ENCODE results near the gene ADAM10. TPM values are rescaled to one million over a fixed set of nuclear protein-coding genes. Genes with fewer than 3 reads are reported as not detected.

ADAM10 gene
- total RNA-seq, 1 experiment from 2014 or later = 133 TPM

DNA sequence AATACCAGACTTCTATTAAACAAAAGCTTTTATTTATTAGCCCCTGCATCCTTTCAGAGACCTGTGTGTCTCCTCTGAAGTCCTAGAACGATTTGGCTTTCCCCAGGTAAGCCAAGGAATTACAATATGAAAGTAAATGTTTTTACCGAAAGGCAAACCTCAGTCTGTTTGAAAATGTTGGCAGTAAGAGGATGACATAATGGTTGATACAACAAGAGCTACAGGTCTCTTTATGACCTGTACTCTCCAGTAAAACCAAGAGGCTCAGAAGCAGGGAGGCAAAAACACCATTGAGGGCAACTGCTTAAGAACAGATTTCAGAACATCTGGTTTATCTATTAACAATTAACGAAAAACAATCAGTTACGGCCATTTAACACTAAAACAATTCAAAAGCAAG, 107.8 kb downstream of the ADAM10 start:
- ATAC-seq (no peak), DNase-seq (ENCODE audit: low spot score) (no peak)
- TF ChIP-seq IRF2 (CRISPR knock-in tag; IDR thresholded peaks at IDR 0.05; ENCODE audit: borderline replicate concordance, low read depth) (no peak), HMGA2 (CRISPR knock-in tag; IDR thresholded peaks at IDR 0.05) (no peak), ZNF423 (CRISPR knock-in tag; IDR thresholded peaks at IDR 0.05) (no peak), ZNF317 (CRISPR knock-in tag; IDR thresholded peaks at IDR 0.05; ENCODE audit: borderline replicate concordance, low read depth) (no peak), CREB1 (CRISPR knock-in tag; IDR thresholded peaks at IDR 0.05) (no peak), ZNF512 (CRISPR knock-in tag; IDR thresholded peaks at IDR 0.05; ENCODE audit: borderline replicate concordance) (no peak), ESRRA (CRISPR knock-in tag; IDR thresholded peaks at IDR 0.05; ENCODE audit: borderline replicate concordance) (no peak), NR2C2 (CRISPR knock-in tag; IDR thresholded peaks at IDR 0.05) (no peak), FOXK1 (CRISPR knock-in tag; IDR thresholded peaks at IDR 0.05) (no peak)
- TF ChIP-seq, protein P1, sequence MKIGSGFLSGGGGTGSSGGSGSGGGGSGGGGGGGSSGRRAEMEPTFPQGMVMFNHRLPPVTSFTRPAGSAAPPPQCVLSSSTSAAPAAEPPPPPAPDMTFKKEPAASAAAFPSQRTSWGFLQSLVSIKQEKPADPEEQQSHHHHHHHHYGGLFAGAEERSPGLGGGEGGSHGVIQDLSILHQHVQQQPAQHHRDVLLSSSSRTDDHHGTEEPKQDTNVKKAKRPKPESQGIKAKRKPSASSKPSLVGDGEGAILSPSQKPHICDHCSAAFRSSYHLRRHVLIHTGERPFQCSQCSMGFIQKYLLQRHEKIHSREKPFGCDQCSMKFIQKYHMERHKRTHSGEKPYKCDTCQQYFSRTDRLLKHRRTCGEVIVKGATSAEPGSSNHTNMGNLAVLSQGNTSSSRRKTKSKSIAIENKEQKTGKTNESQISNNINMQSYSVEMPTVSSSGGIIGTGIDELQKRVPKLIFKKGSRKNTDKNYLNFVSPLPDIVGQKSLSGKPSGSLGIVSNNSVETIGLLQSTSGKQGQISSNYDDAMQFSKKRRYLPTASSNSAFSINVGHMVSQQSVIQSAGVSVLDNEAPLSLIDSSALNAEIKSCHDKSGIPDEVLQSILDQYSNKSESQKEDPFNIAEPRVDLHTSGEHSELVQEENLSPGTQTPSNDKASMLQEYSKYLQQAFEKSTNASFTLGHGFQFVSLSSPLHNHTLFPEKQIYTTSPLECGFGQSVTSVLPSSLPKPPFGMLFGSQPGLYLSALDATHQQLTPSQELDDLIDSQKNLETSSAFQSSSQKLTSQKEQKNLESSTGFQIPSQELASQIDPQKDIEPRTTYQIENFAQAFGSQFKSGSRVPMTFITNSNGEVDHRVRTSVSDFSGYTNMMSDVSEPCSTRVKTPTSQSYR (CRISPR knock-in tag; IDR thresholded peaks at IDR 0.05) = no peak
- TF ChIP-seq, protein P2, sequence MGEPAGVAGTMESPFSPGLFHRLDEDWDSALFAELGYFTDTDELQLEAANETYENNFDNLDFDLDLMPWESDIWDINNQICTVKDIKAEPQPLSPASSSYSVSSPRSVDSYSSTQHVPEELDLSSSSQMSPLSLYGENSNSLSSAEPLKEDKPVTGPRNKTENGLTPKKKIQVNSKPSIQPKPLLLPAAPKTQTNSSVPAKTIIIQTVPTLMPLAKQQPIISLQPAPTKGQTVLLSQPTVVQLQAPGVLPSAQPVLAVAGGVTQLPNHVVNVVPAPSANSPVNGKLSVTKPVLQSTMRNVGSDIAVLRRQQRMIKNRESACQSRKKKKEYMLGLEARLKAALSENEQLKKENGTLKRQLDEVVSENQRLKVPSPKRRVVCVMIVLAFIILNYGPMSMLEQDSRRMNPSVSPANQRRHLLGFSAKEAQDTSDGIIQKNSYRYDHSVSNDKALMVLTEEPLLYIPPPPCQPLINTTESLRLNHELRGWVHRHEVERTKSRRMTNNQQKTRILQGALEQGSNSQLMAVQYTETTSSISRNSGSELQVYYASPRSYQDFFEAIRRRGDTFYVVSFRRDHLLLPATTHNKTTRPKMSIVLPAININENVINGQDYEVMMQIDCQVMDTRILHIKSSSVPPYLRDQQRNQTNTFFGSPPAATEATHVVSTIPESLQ (CRISPR knock-in tag; IDR thresholded peaks at IDR 0.05) = no peak
- TF ChIP-seq, protein P3, sequence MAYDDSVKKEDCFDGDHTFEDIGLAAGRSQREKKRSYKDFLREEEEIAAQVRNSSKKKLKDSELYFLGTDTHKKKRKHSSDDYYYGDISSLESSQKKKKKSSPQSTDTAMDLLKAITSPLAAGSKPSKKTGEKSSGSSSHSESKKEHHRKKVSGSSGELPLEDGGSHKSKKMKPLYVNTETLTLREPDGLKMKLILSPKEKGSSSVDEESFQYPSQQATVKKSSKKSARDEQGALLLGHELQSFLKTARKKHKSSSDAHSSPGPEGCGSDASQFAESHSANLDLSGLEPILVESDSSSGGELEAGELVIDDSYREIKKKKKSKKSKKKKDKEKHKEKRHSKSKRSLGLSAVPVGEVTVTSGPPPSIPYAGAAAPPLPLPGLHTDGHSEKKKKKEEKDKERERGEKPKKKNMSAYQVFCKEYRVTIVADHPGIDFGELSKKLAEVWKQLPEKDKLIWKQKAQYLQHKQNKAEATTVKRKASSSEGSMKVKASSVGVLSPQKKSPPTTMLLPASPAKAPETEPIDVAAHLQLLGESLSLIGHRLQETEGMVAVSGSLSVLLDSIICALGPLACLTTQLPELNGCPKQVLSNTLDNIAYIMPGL (CRISPR knock-in tag; IDR thresholded peaks at IDR 0.05) = no peak
- Mint-ChIP-seq H3K4me1 (0 out of 2 replicates have a peak, but pooled peaks cover 7% of the 10 kb centered on the region), H3K27me3 (ENCODE audit: low read depth) (no peaks in the 10 kb centered on the region), H3K4me3 (no peak overlapping the region), H3K27ac (peak overlapping the region; percentile 18; the same call in 1 of the 2 replicates), H3K9me3 (no peaks in the 10 kb centered on the region), H3K36me3 (peaks cover 24% of the 10 kb centered on the region)
- POLR2A ChIA-PET = no interaction called here
- CTCF ChIA-PET = no interaction called here

DNA sequence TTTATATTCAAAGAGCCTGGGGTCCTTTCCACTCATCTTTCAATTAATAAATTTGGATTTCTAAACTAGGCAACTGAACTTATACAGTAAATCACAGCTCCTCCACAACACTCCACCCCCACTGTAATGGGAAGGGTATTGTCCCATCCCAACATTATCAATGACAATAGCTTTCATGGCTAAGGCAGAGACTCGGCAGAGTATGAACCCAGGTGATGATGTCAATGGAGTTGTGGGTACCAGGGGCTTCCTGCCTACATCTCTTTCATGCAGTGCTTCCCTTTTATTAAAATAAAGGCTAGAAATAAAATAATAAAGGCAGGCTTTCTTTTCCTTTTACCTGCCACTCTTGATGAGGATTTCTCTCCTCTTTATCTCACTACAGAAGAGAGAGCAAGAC, 109.5 kb downstream of the ADAM10 start:
- TF ChIP-seq, protein P4, sequence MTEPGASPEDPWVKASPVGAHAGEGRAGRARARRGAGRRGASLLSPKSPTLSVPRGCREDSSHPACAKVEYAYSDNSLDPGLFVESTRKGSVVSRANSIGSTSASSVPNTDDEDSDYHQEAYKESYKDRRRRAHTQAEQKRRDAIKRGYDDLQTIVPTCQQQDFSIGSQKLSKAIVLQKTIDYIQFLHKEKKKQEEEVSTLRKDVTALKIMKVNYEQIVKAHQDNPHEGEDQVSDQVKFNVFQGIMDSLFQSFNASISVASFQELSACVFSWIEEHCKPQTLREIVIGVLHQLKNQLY (CRISPR knock-in tag; IDR thresholded peaks at IDR 0.05) = no peak
- TF ChIP-seq ZNF317 (CRISPR knock-in tag; IDR thresholded peaks at IDR 0.05; ENCODE audit: borderline replicate concordance, low read depth) (0 out of 2 replicates have a peak, but pooled peaks have one; percentile 46), TCF7 (CRISPR knock-in tag; IDR thresholded peaks at IDR 0.05; ENCODE audit: low read depth) (no peak), SMAD3 (CRISPR knock-in tag; IDR thresholded peaks at IDR 0.05; ENCODE audit: borderline replicate concordance) (no peak)
- Mint-ChIP-seq H3K4me3 (no peak overlapping the region), H3K9me3 (no peaks in the 10 kb centered on the region), H3K4me1 (0 out of 2 replicates have a peak, but pooled peaks cover 7% of the 10 kb centered on the region), H3K27me3 (ENCODE audit: low read depth) (no peaks in the 10 kb centered on the region), H3K36me3 (peaks cover 24% of the 10 kb centered on the region), H3K27ac (no peak overlapping the region)
- DNase-seq (ENCODE audit: low spot score) (no peak), ATAC-seq (no peak)
- CTCF ChIA-PET = no interaction called here
- POLR2A ChIA-PET = interaction anchor here (1.0 kb wide), 1 partner anchor 41 kb away, joined by 3 read pairs; no protein-coding TSS in a partner anchor
